HG03558 (cell line): ENCODE results near the gene AACS.
"Not testable (repeated sequence)": the region's sequence is repeated elsewhere in the genome, so short reads cannot be mapped to it uniquely, and the experiment has no call there.

Source experiments
- ATAC-seq: cut with Tn5 transposase; IDR thresholded peaks from one replicate; pipeline ENCODE4 v1.9.1; 2021; ENCODE audit warnings: moderate number of reproducible peaks; ENCODE audit not compliant: unreplicated experiment; ENCODE audit errors: extremely low read depth

The AACS gene

DNA sequence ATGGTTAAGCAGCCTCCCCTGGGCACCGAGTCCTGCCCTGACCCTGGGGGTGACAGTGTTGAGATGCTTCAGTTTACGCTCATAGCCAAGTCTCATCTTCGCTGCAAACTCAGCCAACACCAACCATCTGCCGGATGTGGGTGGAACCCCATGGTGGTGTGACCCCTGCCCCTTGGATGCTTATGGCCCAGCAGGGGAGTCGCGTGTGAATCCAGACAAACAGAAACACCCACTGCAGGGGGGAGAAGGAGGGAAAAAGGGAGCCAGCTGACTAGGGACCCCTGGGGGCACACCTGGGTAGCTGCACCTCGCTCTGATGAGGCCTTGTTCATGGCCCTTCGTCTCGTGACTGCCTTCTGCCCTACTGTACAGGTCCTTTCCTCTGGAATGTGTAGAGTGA lies 23.8 kb downstream of the AACS start:
- ATAC-seq = no peak

DNA sequence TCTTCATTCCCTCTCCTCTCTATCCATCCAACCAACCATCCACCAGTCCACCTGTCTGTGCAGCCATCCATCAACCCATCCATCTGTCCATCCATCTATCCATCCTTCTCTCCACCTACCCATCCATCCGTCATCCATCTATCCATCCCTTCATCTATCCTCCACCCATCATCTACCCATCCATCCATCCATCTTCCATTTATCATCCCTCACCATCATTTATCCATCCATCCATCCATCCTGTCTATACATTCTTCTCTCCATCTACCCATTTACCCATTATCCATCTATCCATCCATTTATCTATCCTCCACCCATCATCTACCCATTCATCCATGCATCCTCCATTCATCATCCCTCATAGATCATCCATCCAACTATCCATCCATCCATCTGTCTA lies 24.4 kb downstream of the AACS start:
- no peak for ATAC-seq

DNA sequence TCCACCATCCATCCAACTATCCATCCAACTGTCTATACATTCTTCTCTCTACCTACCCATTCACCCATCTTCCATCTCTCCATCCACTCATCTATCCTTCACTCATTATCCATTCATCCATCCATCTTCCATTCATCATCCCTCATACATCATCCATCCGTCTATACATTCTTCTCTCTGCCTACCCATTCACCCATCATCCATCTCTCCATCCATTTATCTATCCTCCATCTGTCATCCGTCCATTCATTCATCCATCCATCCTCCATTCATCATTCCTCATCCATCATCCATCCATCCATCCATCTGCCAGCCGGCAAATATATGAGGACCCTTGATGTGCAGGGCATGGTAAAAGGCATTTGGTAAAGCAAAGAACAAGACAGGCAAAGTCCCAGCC lies 25.2 kb downstream of the AACS start:
- ATAC-seq = no peak

DNA sequence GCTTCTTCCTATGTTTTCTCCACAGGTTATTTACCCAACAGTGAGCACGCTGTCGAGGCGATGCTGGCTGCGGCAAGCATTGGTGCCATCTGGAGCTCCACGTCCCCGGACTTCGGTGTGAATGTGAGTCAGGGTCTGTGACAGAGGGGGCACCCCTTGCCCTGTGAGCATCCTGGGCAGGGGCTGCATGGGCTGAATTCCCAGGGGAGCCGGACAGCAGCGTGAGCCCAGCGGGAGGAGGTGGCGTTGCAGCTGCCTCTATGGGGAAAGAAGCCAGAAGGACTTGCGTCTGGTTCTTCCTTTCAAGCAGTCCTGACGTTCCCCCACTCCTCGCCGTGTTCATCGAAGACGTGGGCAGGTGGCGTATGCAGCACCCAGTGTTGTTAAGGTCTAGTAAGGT lies 26.2 kb downstream of the AACS start:
- no peak for ATAC-seq

DNA sequence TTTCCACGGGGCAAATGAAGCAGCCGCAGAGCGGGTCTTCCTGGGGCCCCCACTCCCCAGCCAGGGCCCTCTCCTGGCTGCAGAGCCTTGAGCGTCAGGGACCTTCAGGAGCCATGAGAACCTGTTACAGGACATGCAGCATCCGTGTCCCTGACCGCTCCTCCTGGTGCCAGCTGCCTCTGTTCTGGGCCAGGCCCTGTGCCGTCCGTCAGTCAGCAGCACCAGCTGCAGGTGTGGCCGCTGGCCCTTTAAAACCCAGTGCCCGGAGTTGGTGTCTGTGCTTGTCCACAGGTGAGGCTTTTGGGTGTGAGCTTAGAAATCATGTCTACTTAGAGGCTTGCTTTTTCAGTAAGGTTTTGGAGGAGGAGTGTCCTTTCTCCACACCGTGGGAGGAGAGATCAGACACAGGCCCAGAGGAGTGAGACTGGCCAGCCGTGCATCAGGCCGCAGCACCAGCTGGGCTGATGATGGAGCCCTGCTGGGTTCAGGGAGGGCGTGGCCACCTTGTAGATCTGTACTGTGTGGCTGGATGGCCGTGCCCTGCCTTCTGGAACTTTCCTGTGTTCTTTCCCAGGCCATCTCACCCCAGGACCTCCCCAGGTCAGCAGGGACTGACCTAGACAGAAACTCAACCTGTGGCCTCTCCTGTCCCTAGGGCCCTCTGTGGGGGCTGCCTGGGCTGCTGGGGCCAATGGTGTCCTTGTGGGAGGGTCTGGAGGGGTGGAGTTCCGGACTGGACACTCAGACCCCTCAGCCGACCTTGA lies 27.1 kb downstream of the AACS start:
- no peak for ATAC-seq

DNA sequence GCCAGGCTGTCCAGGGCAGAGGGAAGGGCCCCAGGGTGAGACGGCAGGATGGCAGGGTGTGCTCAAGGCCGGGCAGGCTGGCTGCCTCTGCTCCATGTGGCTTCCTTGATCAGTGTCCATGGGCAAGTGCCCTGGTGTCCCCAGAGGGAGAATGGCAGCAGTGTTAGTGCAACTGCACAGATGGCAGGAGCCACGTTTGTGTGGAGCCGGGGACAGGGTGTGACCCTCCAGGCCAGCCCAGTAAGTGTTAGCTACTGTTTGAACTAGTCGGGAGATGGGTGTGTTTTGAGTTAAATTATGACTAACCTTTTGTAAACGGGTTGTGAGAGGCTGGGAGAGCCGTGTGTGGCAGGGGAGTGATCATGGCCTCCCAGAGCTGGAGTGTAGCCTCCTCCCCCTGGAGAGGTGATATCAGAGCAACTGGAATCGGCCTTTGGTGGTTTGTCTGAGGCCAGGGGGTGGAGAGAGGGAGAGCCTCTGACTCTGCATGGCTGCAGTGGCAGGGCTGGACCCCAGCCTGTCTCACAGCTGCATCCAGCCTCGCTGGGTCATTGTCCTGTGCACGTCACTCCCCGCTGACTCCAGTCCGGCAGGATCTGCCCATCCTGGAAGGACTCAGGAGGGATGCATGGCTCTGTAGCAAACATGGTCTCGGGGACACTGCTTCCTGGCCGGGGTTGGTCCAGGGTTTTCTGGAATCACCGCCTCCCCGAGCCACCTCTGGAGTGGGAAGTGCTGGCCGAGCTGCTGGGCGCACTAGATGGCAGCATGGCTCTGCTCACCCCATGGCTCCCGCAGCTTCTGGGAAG lies 27.8 kb downstream of the AACS start:
- ATAC-seq = no peak

DNA sequence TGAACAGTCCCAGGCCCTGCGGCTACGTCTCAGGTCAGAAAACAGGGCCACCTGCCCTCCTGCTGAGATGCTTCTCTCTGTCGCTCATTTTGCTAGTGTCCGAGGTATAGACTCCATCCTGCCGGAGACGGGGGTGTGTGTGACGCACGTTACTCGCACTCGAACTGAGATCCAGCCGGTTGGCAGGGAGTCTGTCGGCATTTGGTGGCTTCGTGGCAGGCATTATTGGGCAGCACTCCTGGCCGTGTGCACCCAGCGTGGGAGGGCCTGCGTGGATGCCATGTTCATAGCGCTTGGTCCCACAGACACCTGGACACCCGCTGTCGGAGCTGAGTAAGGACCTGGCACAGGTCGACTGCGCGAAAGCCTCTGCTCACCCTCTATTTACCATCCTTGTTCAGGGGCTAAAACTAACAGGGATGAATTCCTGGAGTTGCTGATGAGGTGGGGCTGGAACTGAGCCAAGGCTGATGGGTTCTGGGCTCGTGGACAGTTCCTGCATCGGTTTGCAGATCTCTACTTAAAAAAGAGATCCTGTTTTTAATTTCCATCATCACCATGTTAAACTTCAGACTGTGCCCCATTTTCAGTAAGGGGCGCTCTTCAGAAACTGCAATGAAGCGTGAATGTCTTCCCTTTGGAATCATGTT lies 28.6 kb downstream of the AACS start:
- no peak for ATAC-seq

DNA sequence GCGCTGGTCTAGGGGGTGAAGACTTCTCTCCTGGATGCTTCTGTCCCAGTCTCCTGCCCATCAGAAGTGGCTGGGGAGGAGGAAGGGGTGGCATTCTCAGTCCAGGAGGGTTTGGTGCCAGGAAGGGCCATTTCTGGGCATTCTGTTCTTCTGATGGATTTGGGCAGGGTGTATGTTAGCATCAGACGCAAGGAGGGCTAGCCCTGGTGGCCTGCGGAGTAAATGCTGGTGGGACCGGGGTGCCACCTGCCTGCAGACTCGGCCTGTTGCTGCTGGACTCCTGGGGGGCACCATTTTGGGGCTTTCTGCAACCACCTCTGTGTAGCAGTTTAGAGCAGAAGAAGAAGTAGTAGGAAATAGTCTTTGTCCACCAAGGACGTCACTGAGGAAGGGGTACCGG lies 31.7 kb downstream of the AACS start:
- no peak for ATAC-seq

DNA sequence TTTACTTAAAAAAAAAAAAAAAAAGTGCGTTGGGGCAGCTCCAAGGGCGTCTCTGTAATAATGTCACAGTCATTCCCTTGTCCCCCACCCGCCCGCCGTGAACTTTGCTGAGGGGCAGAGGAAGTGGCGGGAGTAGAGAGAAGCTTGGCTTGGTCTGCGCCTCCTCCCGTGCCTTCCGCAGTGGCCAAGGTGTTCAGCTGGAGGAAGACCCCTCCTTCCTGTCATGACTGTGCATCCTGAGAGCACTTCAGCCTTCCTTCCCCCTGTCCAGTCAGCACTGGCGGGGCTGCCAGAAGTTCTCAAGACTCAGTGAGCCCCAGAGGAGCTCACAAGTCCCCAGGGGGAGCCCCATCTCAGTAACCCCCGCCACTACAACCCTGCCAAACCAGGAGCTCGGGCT lies 32.2 kb downstream of the AACS start:
- ATAC-seq = no peak

DNA sequence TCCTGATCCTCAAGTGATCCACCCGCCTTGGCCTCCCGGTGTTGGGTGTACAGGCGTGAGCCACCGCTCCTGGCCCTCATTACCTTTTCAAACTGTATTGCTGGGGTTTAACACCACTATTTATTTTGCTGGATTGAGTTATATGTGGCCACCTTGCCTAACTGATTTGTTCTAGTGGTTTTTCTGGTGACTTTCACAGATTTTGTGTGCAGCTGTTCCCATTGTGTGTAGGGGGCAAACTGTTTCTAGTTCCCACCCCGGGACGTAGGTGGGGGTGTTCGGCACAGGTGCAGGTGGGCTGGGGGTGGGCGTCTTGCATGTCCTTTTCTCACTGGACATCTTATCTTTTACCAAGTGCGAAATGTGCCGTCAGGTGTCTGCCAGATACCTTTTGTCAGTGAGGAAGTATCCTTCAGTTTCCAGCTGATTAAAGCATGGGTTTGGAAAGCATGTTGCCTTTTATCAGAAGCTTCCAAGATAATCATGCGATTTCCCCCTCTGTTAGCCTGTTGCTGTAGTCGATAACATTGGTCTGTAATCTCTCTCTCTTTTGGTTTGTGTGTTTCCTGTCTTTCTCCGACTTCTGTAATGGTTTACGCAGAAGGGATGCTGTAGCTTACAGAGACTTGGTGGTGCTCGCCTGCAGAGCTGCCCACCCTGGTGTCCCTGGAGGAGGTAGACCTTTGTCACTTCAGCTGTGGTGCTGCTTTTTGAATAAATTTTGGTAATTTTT lies 33.6 kb downstream of the AACS start:
- ATAC-seq = no peak

DNA sequence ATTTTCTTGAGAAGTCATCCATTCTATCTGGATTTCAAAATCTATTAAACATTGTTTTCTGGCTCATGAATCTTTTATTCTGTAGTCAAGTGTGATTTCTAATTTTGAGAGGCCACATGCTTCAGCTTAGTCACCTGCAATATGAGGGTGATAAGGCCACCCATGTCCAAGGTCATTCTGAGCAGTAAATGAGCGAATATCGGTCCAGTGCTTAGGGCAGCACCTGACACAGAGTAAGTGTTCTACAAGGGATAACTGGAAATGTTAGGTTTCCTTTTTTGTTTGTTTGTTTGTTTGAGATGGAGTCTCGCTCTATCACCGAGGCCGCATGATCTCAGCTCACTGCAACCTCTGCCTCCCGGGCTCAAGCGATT lies 34.2 kb downstream of the AACS start:
- ATAC-seq = no peak

DNA sequence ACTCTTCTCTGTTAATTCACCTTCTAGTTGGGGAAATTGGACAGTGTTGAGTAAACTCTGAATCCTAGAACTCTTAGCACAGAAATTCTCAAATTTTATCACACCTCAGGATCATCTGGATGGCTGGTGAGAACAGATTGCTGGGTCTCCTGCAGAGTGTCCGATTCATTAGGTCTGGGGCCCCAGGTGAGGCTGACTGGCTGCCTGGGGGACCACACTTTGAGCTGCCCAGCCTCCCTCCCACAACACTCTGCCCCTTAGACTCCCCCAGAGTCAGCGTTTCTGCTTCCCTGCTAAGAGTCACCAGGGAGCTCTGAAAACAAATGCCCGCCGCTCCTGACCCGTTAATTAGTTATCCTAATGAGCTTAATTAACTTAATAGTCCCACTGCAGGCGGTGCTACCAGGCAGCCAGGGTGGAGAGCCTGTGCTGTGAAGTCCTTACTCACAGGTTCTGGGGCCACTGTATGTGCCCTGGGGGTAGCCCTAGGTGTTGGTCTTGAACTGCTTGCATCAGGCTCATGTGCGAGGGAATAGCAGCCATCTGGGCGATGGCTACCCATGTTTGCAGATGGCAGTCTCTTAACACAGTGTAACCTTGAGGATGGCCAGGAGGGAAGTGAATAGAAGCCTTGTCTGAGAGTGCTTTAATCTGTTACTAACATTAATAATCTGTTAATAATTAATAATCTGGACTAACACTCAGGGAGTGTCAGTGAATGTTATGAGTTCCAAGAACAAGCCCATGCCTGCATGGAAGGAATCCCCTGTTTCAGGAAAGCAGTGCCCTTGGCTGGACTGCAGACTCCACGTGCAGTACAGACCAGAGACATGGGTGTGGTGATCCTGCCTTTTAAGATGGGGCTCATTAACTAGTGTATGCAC lies 35.6 kb downstream of the AACS start:
- no peak for ATAC-seq

DNA sequence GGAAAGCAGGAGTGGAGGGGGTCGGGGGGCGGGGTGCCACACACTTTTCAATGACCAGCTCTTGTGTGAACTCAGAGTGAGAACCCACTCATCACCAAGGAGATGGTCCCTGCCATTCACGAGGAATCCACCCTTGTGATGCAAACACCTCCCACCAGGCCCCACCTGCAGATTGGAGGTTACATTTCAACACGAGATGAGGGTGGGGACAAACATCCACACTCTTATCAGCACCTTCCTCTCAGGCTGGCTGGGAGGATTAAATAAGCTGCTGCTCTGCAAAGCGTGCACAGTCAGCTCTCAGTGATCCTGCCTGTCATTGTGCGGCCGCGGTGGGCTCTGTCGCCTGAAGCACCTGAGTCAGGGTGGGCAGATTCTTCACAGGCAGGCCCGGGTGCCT lies 39.7 kb downstream of the AACS start:
- no peak for ATAC-seq

DNA sequence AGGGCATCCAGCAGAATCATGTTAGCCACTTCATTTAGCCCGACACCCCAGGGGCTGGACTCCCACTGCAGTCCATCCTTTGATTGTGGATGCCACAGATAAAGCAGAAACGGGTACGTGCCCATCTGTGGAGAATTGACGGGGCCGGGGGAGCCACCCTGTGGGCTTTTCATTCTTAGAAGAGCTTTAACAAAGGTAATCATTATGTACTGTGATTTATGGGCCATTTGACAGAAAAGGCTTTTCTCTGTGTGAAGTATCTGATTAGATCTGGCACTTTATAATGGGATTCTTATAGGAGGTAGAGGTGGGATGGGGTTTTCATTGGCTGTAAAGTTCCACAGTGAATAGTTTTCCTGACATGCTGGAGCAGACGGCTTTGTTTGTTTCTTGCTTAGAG lies 40.4 kb downstream of the AACS start:
- no peak for ATAC-seq

DNA sequence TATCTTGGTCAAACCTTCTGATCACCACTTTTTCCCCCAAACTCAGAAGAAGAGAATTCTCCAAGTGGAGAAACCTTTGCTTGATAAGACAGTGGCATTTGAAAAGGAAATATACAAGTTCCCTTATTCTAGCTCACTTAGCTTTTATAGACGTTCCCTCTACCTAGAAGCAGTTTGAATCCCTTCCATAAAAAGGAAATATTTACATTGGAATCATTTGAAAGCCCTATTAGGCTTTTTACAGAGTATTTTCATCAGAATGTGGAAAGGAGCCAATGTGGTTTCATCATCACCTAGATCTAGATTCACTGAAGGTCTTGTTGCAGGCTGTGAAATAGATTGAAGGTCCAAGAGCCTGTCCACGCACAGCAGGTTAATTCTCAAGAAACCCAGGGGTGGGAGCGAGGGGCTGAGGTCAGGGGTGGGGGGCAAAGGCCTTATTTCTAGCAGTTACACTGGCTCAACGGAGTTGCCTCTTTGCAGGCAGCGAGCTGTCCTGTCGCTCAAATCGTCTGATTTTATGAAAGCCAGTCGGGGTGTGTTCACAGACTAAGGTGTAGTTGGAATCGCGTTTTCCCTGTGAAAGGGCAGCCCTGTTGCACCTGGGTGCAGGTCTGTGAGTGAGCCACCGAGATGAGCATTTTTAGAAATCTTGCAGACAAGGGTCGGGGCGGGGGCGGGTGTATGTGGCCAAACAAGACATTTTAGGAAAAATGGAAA lies 45.6 kb downstream of the AACS start:
- ATAC-seq = no peak

DNA sequence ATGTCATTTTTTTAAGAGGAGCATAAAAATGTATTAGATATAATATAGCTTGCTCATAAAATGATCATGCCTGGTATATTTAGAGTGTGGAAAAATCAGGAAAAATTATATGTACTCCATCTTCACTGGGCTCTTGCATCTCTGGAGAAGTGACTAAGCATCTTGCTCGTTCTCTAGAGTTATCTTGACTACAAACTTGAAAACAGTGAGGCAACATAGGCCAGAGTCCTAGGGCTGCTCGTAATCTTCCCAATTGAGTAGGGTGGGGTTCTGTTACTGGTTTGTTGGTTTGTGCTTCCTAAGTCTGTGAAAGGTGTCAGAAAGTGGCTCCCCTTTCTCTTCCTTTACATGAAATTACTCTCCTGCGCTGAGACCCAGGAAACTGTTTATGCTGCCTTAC lies 46.2 kb downstream of the AACS start:
- no peak for ATAC-seq

DNA sequence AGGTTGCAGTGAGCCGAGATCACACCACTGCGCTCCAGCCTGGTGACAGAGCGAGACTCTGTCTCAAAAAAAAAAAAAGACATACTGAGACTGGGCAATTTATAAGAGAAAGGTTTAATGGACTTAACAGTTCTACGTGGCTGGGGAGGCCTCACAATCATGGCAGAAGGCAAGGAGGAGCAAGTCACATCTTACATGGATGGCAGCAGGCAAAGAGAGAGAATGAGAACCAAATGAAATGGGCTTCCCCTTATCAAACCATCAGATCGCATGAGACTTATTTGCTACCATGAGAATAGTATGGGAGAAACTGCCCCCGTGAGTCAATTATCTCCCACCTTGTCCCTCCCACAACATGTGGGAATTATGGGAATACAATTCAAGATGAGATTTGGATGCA lies 47.4 kb downstream of the AACS start:
- ATAC-seq = not testable (repeated sequence)

DNA sequence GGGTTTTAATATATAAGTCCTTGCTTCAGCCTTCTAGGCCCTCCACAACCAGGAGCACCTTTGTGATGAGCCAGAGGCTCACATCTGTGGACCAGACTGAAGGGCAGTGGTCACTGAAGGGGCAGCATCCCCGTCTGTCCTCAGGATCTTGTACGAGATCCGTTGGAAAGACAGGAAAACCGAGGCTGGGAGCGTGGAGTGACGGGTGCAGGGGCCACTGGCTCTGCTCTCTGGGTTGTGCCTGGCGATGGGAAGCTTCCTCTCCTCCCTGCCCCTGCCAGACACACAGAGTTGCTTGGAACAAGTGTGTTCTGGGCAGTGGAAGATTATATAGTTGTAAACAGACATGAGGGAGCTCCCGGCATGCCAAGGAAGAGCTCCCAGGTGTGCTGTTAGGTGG lies 48.0 kb downstream of the AACS start:
- ATAC-seq = no peak

DNA sequence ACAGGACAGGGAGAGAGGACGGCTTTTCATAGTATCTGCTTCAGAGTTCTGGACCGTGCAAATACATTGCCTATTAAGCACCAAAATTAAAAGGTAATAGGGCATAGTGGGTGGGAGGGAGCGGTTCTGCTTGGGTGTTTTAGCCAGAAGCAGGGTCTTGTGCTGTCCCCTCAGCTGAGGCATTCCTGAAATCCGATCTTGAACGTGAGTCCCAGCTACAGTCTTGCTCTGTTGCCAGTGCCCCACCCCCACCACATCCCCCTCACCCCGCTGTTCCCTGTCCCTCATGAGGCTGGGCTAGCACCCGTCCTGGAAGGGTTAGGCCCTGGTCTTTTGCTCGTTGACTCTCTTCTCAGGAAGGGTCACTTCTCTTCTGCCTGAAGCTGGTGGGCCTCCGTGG lies 48.6 kb downstream of the AACS start:
- ATAC-seq = no peak
